Vagina (tissue), 2 donors: ENCODE measurements around the gene ERBB4. TPM values are rescaled to one million over a fixed set of nuclear protein-coding genes. Genes with fewer than 3 reads are reported as not detected.

Source experiments
- DNase-seq, 2 donors: peaks; one replicate each; pipeline ENCODE4 v3.0.0-alpha.2; 2017; ENCODE audit errors: extremely low spot score in 2 of 2
- H3K27ac ChIP-seq: fragments of 200-600 bp; sonication (generic); one replicate; pipeline ENCODE4 v1.5.1; 2019
- H3K27me3 ChIP-seq: fragments of 200-600 bp; sonication (generic); one replicate; pipeline ENCODE4 v1.5.1; 2019
- H3K36me3 ChIP-seq, 2 donors: fragments of 200-600 bp; sonication (generic); one replicate each; pipeline ENCODE4 v1.5.1; 2017 to 2019
- H3K4me1 ChIP-seq: fragments of 200-600 bp; sonication (generic); one replicate; pipeline ENCODE4 v1.5.1; 2019
- H3K4me3 ChIP-seq, 2 donors: fragments of 200-600 bp; sonication (generic); 1 replicate in 1 of 2; 2 replicates in 1 of 2; pipeline ENCODE4 v1.5.1; 2016 to 2019
- H3K9me3 ChIP-seq: fragments of 200-600 bp; sonication (generic); one replicate; pipeline ENCODE4 v1.5.1; 2019
- CTCF ChIP-seq, 3 experiments: fragments of 450-650 bp in 2 of 3; fragments of 200-600 bp in 1 of 3; sonication (generic) in 1 of 3; IDR thresholded peaks; one replicate each; pipeline ENCODE4 v1.5.1; 2017 to 2019; ENCODE audit warnings: antibody characterized with exemption in 3 of 3, mild to moderate bottlenecking in 2 of 3, moderate library complexity in 2 of 3
- POLR2A ChIP-seq, 2 donors: fragments of 450-650 bp; IDR thresholded peaks; one replicate each; pipeline ENCODE4 v1.6.1; 2017; ENCODE audit warnings: antibody characterized with exemption in 2 of 2, mild to moderate bottlenecking in 2 of 2, moderate library complexity in 2 of 2
- POLR2AphosphoS5 ChIP-seq, 2 donors: sonication (generic); formaldehyde crosslinking; IDR thresholded peaks; one replicate each; pipeline ENCODE4 v1.9.0; 2017; ENCODE audit warnings: antibody characterized with exemption in 2 of 2, mild to moderate bottlenecking in 2 of 2, low read depth in 1 of 2; ENCODE audit not compliant: insufficient read depth in 1 of 2
- intact Hi-C: fragments of 100-400 bp; cut with DNase I; formaldehyde crosslinking; loops from one replicate; pipeline ENCODE4 v1.15.1; 2023
- total RNA-seq: library from RNA; depleted of rRNA; stranded (reverse); fragments of >200 nt; gene quantifications from one replicate; pipeline ENCODE4 v1.2.3, GENCODE V29; 2016

ERBB4 gene
- total RNA-seq, 1 donor from 2014 or later: 0.25 TPM

- Histone ChIP-seq H3K27me3 (no peaks in the 10 kb centered on the region), H3K4me1 (no peaks in the 10 kb centered on the region), H3K27ac (no peak overlapping the region), H3K36me3 (no peaks in the 10 kb centered on the region), H3K4me3 (no peak overlapping the region), H3K9me3 (no peaks in the 10 kb centered on the region)
- DNase-seq: no peak
- TF ChIP-seq CTCF (IDR thresholded peaks at IDR 0.05) (no peak), POLR2AphosphoS5 (IDR thresholded peaks at IDR 0.05; ENCODE audit: insufficient read depth in 1 of 2, low read depth in 1 of 2) (no peak), POLR2A (IDR thresholded peaks at IDR 0.05) (no peak)
- intact Hi-C loops: no loop called here
Measured at GRCh38 chr2:211963969-211964368, 574.6 kb downstream of the ERBB4 start.

GRCh38 chr2:211957799-211958198, 580.8 kb downstream of the ERBB4 start:
- intact Hi-C loops: no loop called here
- no peaks in the 10 kb centered on the region for H3K27me3 ChIP-seq
- H3K36me3 ChIP-seq: no peaks in the 10 kb centered on the region
- no peak overlapping the region for H3K4me3 ChIP-seq
- no peak for DNase-seq
- no peaks in the 10 kb centered on the region for H3K4me1 ChIP-seq
- TF ChIP-seq POLR2A (IDR thresholded peaks at IDR 0.05): no peak
- no peak for TF ChIP-seq CTCF (IDR thresholded peaks at IDR 0.05)
- TF ChIP-seq POLR2AphosphoS5 (IDR thresholded peaks at IDR 0.05; ENCODE audit: insufficient read depth in 1 of 2, low read depth in 1 of 2): no peak
- no peaks in the 10 kb centered on the region for H3K9me3 ChIP-seq
- no peak overlapping the region for H3K27ac ChIP-seq

GRCh38 chr2:211955648-211956047, 583.0 kb downstream of the ERBB4 start:
- Histone ChIP-seq H3K9me3 (no peaks in the 10 kb centered on the region), H3K36me3 (no peaks in the 10 kb centered on the region), H3K27ac (no peak overlapping the region), H3K4me3 (no peak overlapping the region), H3K4me1 (no peaks in the 10 kb centered on the region), H3K27me3 (no peaks in the 10 kb centered on the region)
- no peak for DNase-seq
- TF ChIP-seq POLR2A (IDR thresholded peaks at IDR 0.05) (no peak), CTCF (IDR thresholded peaks at IDR 0.05) (no peak)
- intact Hi-C loops: no loop called here

GRCh38 chr2:211948932-211949331, 589.7 kb downstream of the ERBB4 start:
- Histone ChIP-seq H3K36me3 (no peaks in the 10 kb centered on the region), H3K4me1 (no peaks in the 10 kb centered on the region), H3K9me3 (no peaks in the 10 kb centered on the region), H3K27ac (no peak overlapping the region), H3K27me3 (no peaks in the 10 kb centered on the region), H3K4me3 (no peak overlapping the region)
- TF ChIP-seq POLR2AphosphoS5 (IDR thresholded peaks at IDR 0.05; ENCODE audit: insufficient read depth in 1 of 2, low read depth in 1 of 2) (no peak), POLR2A (IDR thresholded peaks at IDR 0.05) (no peak), CTCF (IDR thresholded peaks at IDR 0.05) (no peak)
- DNase-seq: no peak
- intact Hi-C loops: no loop called here

- Histone ChIP-seq H3K4me3 (no peak overlapping the region), H3K4me1 (no peaks in the 10 kb centered on the region), H3K36me3 (no peaks in the 10 kb centered on the region), H3K27me3 (no peaks in the 10 kb centered on the region), H3K27ac (no peak overlapping the region), H3K9me3 (no peaks in the 10 kb centered on the region)
- no peak for TF ChIP-seq POLR2A (IDR thresholded peaks at IDR 0.05)
- no peak for TF ChIP-seq POLR2AphosphoS5 (IDR thresholded peaks at IDR 0.05; ENCODE audit: insufficient read depth in 1 of 2, low read depth in 1 of 2)
- no peak for TF ChIP-seq CTCF (IDR thresholded peaks at IDR 0.05)
- no peak for DNase-seq
- intact Hi-C loops: no loop called here
Measured at GRCh38 chr2:211946960-211947359, 591.6 kb downstream of the ERBB4 start.
